GM15510 (cell line): ENCODE data around the gene WAC.

Source experiments
- POLR2A ChIP-seq: IDR thresholded peaks from 3 replicates; pipeline ENCODE4 v1.6.1; 2011; ENCODE audit warnings: borderline replicate concordance; ENCODE audit not compliant: insufficient read length; ENCODE audit errors: extremely low read depth

Gene WAC

DNA sequence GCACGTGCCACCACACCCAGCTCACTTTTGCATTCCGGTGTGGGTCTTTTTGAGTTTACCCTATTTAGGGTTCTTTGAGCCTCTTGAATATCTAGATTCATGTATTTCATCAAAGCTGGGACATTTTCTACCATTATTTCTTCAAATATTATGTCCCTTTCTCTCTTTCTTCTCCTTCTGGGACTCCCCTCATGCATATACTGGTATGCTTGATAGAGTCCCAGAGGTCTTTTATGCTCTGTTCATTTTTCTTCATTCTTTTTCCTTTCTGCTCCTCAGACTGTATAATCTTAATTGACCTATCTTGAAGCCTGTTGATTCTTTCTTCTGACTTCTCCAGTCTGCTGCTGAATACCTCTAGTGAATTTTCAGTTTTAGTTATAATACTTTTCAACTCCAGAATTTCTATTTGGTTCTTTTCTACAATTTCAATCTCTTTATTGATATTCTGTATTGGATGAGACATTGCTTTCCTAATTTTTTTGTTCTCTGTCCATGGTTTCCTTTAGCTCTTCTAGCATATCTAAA is 9.1 kb upstream of the WAC start:
- TF ChIP-seq POLR2A: no peak

DNA sequence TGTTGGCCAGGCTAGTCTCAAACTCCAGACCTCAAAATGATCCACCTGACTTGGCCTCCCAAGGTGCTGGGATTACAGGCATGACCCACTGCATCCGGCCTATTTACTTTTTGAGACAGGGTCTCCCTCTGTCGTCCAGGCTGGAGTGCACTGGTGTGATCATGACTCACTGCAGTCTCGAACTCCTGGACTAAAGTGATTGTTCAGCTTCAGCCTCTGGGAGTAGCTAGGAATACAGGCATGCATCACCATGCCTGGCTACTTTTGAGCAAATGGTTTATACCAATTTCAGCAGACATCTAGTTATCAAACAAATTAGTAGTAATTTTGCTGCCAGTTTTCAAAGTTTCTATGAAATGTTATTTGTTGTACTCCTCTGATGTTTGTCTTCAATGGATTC is 2.2 kb upstream of the WAC start:
- no peak for TF ChIP-seq POLR2A

DNA sequence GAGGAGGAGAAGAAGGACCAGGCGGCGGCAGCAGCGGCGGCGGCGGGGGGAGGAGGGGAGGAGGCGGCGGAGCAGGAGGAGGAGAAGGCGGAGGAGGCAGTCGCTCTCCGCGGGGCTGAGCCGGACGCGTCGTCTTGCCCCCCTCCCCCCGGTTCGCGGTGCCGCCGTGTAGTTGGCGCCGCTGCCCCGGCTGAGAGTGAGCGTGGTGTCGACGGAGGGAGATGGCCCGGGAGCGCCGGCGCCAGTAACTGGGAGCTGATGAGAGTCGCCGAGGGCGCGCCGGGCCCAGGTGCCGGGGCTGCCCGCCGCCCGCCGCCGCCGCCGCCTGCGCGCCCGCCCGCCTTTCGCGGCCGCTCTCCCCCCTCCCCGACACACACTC is 257 bp downstream of the WAC start:
- no peak for TF ChIP-seq POLR2A

DNA sequence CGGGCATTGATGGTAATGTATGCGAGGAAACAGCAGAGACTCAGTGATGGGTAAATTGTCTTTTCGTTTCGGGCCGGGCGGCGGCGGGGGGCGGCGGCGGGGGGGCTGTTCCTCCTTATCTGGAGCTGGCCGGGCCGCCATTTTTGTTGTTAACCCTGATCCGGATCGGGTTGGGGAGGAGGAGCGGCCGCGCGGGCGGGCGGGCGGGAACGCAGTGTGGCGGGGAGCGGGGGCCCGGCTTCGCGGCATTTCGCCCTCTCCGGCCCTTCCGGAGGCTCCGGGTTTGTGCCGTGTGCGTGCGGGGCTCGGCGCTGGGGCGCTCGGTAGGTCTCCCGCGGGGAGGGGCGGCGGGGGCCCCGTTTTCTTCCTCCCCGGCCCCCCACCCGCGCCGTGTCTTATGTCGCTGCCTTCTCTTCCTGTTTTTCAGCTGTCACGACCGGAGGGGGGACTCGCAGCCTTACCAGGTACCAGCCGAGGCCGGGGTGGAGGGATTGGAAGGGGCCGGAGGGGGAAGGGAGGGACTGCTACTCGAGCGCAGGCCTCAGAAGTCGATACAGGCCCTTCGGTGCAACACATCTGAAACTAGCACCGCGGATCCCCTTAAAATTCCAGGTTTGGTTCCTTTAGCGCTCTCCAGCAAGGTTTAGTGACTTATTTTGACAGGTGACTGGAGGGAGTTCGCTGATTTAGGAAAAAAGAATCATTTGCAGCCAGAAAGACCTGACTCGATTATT is 820 bp downstream of the WAC start:
- no peak for TF ChIP-seq POLR2A

DNA sequence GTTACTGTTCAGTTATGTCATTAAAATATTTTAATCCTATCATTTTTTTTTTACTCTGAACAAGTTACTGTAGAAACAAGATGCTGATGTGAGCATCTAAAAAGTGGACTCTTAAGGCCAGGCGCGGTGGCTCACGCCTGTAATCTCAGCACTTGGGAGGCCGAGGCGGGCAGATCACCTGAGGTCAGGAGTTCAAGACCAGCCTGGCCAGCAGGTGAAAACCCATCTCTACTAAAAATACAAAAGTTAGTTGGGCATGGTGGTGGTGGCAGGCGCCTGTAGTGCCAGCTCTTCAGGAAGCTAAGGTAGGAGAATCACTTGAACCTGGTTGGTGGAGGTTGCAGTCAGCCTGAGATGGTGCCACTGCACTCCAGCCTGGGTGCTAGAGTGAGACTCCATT is 2.9 kb downstream of the WAC start:
- TF ChIP-seq POLR2A: no peak

DNA sequence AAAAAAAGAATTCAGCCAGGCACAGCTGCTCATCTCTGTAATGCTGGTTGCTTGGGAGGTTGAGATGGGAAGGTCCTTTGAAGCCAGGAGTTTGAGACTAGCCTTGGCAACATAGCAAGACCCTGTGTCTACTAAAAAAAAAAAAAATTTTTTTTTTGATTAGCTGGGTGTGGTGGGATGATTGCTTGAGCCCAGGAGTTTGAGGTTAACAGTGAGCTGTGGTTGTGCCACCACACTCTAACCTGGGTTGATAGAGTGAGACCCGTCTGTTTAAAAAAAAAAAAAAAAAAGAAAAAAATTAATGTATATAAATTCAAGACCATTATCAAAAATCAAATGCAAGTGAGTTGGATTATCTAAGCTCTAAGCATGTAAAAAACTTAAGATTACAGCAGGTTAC is 5.7 kb downstream of the WAC start:
- no peak for TF ChIP-seq POLR2A

DNA sequence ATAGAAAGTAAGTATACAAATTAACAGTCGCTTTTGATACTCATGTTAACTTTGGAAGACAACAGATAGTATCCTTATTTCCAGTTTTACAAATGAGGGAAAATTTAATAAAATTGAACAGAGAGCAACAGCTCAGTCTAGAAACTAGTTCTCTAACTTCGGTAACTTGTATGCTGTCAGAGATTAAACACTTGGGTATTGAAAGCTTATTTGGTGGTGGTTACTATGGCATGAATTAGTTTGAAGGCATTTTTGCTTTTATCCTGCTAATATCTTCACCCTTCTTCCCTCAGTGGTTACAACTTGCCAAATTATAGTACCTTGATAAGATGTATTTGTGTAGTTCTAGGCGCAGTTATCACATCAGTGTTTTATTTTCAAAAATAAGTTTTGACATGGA is 7.2 kb downstream of the WAC start:
- no peak for TF ChIP-seq POLR2A

DNA sequence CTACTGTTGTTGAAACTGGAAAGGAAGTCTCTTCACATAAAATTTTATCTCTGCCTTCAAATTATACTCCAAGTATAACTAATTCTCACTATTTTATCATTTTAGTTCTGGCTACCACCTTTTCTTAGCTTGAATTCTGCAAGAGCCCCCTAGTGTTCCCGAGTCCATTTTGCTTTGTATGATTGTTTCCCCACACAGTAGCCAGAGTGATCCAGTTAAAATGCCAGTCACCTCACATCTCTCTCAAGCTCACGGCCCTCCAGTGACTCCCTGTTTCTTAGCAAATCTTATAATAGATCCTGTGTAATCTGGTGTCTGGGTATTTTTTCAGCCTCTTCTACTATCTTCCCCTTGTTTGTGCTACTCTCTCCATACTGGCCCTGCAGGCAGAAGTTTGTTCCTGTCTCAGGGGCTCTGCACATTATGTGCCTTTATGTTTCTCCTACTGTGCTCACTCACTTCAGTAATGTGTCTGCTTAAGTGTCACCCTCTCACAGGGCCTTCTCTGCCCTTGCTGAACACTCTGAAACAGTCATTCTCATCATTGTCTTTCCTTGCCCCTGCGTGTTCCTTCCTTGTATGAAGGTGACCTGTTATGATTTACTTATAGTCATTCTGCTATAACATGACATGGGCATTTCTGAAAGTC is 8.9 kb downstream of the WAC start:
- no peak for TF ChIP-seq POLR2A

DNA sequence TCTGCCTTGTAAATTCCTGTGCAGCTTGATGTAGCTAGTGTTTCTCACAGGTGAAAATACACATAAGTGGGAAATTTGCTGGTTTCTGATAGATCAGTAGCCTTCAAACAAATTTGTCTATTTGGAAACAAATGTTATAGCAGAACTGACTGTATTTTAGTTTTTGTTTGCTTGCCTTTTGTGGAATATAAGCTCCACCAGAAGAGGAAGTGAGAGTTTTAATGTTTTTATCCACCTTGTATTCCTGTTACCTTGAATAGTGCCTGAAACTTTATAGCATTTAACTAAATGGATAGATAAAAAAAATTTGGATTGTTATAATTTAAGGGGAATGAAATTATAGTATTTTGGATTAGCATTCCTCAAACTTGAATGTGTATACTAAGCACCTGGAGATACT is 9.8 kb downstream of the WAC start:
- no peak for TF ChIP-seq POLR2A

DNA sequence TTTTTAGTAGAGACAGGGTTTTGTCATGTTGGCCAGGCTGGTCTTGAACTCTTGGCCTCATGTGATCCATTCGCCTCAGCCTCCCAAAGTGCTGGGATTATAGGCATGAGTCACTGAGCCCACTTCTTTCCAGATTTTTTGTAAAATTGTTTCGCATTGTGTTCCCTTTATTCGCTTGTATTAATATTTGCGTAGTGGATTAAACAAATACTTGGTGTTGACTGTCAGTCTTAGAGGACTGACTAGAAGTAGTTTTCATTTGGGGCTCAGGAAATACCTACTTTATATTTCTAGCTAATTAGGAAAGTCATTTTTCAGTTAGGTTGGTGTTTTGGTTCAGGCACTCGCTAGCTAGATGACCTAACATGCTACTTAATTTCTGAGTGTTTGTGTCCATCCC is 11.1 kb downstream of the WAC start:
- TF ChIP-seq POLR2A: no peak

DNA sequence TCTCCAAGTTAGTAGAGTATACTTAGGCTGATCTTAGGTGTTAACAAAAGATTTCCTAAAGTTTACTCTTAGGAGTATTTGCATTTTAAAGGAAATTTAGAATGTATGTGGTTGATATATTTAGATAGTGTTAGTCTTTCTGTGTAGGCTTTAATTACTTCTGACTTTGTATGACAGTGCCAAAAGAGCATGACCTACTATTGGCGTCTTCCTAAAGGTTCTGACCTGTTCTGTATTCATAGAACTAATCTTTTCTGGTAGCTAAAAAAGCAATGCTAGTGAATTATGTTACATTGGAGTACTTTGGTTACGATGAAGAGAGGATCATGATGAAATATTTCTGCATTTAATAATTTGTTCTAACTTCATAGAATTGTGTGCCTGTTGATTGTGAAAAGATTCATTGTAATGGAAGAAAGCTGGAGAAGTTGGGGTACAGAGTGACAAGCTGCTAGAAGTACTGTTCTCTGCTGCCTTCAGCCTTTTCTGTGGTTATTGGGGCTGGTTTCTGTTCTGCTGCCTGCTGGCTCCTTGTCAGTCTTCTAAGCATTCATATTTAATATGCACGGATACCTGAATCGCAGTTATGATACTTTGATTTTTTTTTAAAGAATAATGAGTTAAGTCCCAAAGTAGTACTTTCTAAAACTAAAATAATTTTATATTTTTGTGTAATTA is 13.2 kb downstream of the WAC start:
- no peak for TF ChIP-seq POLR2A

DNA sequence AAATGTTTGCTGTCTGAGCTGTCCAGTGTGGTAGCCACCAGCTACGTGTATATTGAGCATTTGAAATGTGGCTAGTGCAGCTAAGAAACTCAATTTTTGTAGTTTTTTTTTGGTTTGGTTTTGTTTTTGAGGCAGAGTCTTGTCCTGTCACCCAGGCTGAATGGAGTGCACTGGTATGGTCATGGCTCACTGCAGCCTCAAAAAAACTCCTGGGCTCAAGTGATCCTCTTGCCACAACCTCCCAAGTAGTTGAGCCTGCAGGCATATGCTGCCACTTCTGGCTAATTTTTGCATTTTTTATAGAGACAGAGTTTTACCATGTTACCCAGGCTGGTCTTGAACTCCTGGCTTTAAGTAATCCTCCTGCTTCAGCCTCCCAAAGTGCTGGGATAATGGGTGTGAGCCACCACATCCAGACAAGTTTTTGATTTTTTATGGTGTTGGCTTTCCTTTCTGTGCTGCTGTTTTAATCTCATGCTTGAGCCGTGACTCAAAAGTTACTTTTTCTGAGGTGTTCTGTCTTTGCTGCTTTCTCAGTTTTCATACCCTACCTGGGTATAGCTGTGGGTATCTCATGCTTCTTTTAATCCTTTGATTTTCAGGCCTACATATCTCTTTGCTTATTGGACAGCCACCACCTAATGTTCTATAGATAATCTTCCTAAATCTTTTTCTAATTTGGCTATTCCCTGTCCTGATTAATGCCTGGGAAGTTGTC is 16.0 kb downstream of the WAC start:
- TF ChIP-seq POLR2A: no peak

DNA sequence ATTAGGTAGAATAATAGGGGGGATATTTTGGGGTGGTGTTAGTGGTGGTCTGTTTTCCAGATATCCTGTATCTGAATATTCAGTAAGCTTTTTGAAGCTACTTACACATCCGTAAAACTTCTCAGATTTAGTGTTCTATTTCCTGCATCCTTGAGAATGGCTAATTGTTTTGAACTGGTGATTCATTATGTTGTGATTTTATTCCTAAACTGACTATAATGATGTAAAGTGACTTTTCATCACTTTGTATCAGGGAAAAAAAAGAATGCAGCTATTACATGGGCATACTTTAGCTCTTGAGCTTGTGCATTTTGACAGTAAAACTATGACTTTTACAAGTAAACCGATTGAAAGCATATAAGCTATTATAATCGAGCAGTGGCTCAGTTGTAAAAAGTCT is 18.2 kb downstream of the WAC start:
- no peak for TF ChIP-seq POLR2A

DNA sequence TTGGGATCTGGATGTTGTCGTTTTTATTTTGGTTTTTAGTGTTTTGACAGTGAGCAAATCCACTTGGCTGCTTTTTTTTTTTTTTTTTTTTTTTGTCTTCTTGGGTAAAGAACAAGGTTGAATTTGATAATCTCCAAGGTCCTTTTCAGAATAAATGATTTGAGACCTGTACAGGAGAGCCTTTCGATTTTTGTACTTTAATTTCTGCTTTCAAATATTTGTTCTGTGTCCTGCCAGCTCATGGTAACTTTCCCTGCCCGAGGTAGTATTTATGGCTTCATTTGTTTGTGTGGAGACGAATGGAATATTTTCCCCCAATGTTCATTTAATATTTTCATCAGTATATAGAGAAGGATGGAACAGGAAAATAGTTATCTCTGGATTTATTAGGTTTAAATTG is 19.9 kb downstream of the WAC start:
- TF ChIP-seq POLR2A: no peak

DNA sequence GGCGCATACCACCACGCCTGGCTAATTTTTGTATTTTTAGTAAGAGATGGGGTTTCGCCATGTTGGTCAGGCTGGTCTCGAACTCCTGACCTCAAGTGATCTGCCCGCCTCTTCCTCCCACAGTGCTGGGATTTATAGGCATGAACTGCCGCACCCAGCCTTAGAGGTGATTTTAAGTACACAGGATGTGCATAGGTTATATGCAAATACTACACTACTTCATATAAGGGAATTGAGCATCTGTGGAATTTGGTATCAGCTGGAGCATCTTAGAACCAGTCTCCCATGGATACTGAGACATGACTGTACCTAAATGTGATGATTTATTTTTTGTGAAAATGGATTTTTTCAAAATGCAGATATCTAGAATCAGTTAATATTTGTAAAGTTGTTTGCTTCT is 21.1 kb downstream of the WAC start:
- TF ChIP-seq POLR2A: no peak
